MG63 (cell line): Measurements from ENCODE around the gene RASA4B. TPM values are rescaled to one million over a fixed set of nuclear protein-coding genes. Genes with fewer than 3 reads are reported as not detected.
"Not testable (repeated sequence)": the region's sequence is repeated elsewhere in the genome, so short reads cannot be mapped to it uniquely, and the experiment has no call there.

ENCODE experiments used
- DNase-seq: peaks from one replicate; pipeline ENCODE4 v3.0.0-alpha.2; 2020
- H3K27me3 ChIP-seq: fragments of 250-450 bp; sonication (Bioruptor Pico); 2 replicates; pipeline ENCODE4 v1.5.1; 2020; ENCODE audit warnings: mild to moderate bottlenecking, moderate library complexity
- H3K36me3 ChIP-seq: fragments of 250-450 bp; sonication (Bioruptor Pico); 2 replicates; pipeline ENCODE4 v1.5.1; 2020; ENCODE audit warnings: mild to moderate bottlenecking, moderate library complexity
- H3K4me3 ChIP-seq: fragments of 250-450 bp; sonication (Bioruptor Pico); 2 replicates; pipeline ENCODE4 v1.5.1; 2020; ENCODE audit warnings: mild to moderate bottlenecking, moderate library complexity
- H3K9me3 ChIP-seq: fragments of 250-450 bp; sonication (Bioruptor Pico); 2 replicates; pipeline ENCODE4 v1.5.1; 2020; ENCODE audit warnings: mild to moderate bottlenecking, moderate library complexity
- total RNA-seq: library from RNA; depleted of rRNA; stranded (reverse); fragments of >200 nt; shearing (Covaris generic); gene quantifications from 2 replicates; pipeline ENCODE4 v1.2.3, GENCODE V29; 2014; ENCODE audit warnings: low replicate concordance

The RASA4B gene
- total RNA-seq, 1 experiment from 2014 or later, result 1.7 TPM

GRCh38 chr7:102484317-102484716, 33.3 kb downstream of the RASA4B start:
- not testable (repeated sequence) for DNase-seq, H3K27me3 ChIP-seq, H3K9me3 ChIP-seq, H3K36me3 ChIP-seq, H3K4me3 ChIP-seq

GRCh38 chr7:102481962-102482361, 35.6 kb downstream of the RASA4B start:
- DNase-seq, H3K4me3 ChIP-seq, H3K36me3 ChIP-seq, H3K9me3 ChIP-seq, H3K27me3 ChIP-seq: not testable (repeated sequence)

- not testable (repeated sequence) for H3K36me3 ChIP-seq, H3K27me3 ChIP-seq, H3K4me3 ChIP-seq, H3K9me3 ChIP-seq
- peak; percentile 42 for DNase-seq
Measured at GRCh38 chr7:102479982-102480637, 37.5 kb downstream of the RASA4B start.

GRCh38 chr7:102479209-102479584, 38.4 kb downstream of the RASA4B start:
- H3K27me3 ChIP-seq, DNase-seq, H3K36me3 ChIP-seq, H3K4me3 ChIP-seq, H3K9me3 ChIP-seq: not testable (repeated sequence)

GRCh38 chr7:102478314-102479208, 39.0 kb downstream of the RASA4B start, which contains the start of gene POLR2J:
POLR2J (minus strand) TSS chr7:102478922; CDS start chr7:102478860, 62 bp downstream.
- H3K36me3 ChIP-seq, H3K27me3 ChIP-seq, H3K9me3 ChIP-seq: not testable (repeated sequence)
- peak within 1 kb of the TSS; percentile 70 for H3K4me3 ChIP-seq
- DNase-seq, result peak; percentile 74

GRCh38 chr7:102474736-102475435, 42.7 kb downstream of the RASA4B start:
- H3K27me3 ChIP-seq, H3K4me3 ChIP-seq, H3K36me3 ChIP-seq, H3K9me3 ChIP-seq: not testable (repeated sequence)
- peak; percentile 55 for DNase-seq

GRCh38 chr7:102474116-102474515, 43.5 kb downstream of the RASA4B start:
- not testable (repeated sequence) for H3K4me3 ChIP-seq, DNase-seq, H3K36me3 ChIP-seq, H3K9me3 ChIP-seq, H3K27me3 ChIP-seq

GRCh38 chr7:102473271-102473991, 44.1 kb downstream of the RASA4B start:
- no peaks in the 10 kb centered on the region for H3K27me3 ChIP-seq
- H3K36me3 ChIP-seq, result peaks cover 3% of the 10 kb centered on the region; the same call in 1 of the 2 replicates
- H3K4me3 ChIP-seq, result no peak overlapping the region
- no peaks in the 10 kb centered on the region for H3K9me3 ChIP-seq
- no peak for DNase-seq

GRCh38 chr7:102472126-102473041, 45.2 kb downstream of the RASA4B start:
- no peaks in the 10 kb centered on the region for H3K9me3 ChIP-seq
- no peak overlapping the region for H3K4me3 ChIP-seq
- DNase-seq, result no peak
- H3K36me3 ChIP-seq, result peaks cover 3% of the 10 kb centered on the region; the same call in 1 of the 2 replicates
- no peaks in the 10 kb centered on the region for H3K27me3 ChIP-seq

GRCh38 chr7:102471791-102472125, 45.8 kb downstream of the RASA4B start:
- peaks cover 3% of the 10 kb centered on the region; the same call in 1 of the 2 replicates for H3K36me3 ChIP-seq
- no peak for DNase-seq
- no peak overlapping the region for H3K4me3 ChIP-seq
- no peaks in the 10 kb centered on the region for H3K9me3 ChIP-seq
- no peaks in the 10 kb centered on the region for H3K27me3 ChIP-seq

- no peak overlapping the region for H3K4me3 ChIP-seq
- peaks cover 3% of the 10 kb centered on the region; the same call in 1 of the 2 replicates for H3K36me3 ChIP-seq
- no peak for DNase-seq
- H3K9me3 ChIP-seq, result no peaks in the 10 kb centered on the region
- no peaks in the 10 kb centered on the region for H3K27me3 ChIP-seq
Measured at GRCh38 chr7:102469972-102470825, 47.4 kb downstream of the RASA4B start.

- peaks cover 3% of the 10 kb centered on the region; the same call in 1 of the 2 replicates for H3K36me3 ChIP-seq
Measured at GRCh38 chr7:102469351-102469971, 48.1 kb downstream of the RASA4B start.

GRCh38 chr7:102468478-102469350, 48.9 kb downstream of the RASA4B start:
- H3K9me3 ChIP-seq, result no peaks in the 10 kb centered on the region
- peaks cover 3% of the 10 kb centered on the region; the same call in 1 of the 2 replicates for H3K36me3 ChIP-seq
- no peak for DNase-seq
- H3K27me3 ChIP-seq, result no peaks in the 10 kb centered on the region
- no peak overlapping the region for H3K4me3 ChIP-seq

More at GRCh38 chr7:102469351-102469971, 48.1 kb downstream of the RASA4B start:
- no peak for DNase-seq
- Histone ChIP-seq H3K9me3 (no peaks in the 10 kb centered on the region), H3K4me3 (no peak overlapping the region), H3K27me3 (no peaks in the 10 kb centered on the region)
